Activated CD4-positive, alpha-beta T cell treated with anti-CD3 and anti-CD28 coated beads, Interleukin-2, Interleukin-6, amounts not matched to agents 100 ng/mL and 50 ng/mL, durations not matched to agents 16 hours and 8 hours (primary cell): ENCODE measurements around the gene OLIG3.

ENCODE experiments used
- DNase-seq: peaks from one replicate; pipeline ENCODE4 v3.0.0-alpha.2; 2020

OLIG3 gene

DNA sequence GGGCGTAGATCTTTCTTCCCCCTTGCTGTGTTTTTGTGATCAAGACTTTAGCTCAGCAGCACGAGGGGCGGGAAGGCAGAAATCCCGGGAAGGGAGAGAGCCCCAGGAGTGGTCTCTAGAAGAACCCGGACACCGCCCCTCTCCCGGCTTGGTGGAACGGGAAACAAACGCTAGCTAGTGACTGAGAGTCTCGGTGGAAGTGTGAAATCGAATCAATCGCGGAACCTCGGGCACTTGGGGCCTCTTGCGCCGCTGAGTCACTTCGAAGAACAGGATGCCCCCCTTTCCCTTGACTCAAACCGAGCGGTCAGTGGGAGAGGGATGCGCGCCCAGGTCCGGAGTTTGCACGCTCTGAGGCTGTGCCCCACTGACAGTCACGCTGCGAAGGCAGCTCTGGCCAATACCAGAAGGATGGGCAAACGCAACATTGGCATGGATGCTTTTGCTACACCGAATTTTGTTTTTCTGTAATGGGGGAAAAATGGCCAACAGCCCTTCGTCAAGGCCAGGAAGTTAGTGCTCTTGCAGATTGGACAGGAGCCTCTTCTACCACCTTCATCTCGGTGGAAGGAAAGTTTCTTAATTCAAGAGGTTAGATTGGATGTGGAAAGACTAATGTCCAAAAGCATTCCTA lies 1.6 kb upstream of the OLIG3 start:
- DNase-seq = peak; percentile 23

GRCh38 chr6:137494988-137495702 lies 951 bp upstream of the OLIG3 start:
- DNase-seq = no peak

DNA sequence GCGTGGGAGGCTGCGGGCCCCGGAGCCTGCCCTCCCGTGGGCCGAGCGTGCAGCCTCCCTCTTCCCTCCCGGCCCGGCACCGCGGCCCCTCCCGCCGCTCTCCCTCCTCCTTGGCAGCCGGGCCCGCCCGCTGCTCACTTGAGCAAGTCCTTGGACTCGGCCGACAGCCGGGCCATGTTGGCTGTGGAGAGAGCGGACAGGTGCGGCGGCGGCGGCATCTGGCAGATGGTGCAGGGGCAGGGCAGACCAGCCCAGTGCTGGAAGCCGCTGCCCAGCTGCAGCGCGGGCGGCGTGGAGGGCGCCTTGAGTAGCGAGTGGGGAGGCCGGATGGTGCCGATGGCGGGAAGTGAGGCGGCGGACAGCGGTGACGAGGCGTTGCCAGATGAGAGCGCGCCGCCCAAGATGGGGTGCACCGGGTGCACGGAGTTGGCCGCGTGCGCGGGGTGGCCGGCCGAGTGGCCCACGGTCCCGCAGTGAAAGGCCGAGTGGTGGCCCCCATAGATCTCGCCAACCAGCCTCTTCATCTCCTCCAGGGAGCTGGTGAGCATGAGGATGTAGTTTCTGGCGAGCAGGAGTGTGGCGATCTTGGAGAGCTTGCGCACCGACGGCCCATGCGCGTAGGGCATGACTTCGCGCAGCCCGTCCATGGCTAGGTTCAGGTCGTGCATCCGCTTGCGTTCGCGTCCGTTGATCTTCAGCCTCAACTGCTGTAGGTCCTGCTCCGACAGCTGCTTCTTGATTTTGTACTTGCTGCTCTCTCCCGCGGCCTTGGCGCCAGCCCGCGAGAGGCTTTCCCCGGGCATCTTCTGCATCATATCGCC lies 766 bp downstream of the OLIG3 start:
- peak; percentile 16 for DNase-seq

GRCh38 chr6:137492289-137493217 lies 1.6 kb downstream of the OLIG3 start:
- no peak for DNase-seq

- peak; percentile 37 for DNase-seq
These were observed 2.7 kb downstream of the OLIG3 start for GRCh38 chr6:137491478-137491877.

GRCh38 chr6:137490961-137491360 lies 3.2 kb downstream of the OLIG3 start:
- DNase-seq = no peak

DNA sequence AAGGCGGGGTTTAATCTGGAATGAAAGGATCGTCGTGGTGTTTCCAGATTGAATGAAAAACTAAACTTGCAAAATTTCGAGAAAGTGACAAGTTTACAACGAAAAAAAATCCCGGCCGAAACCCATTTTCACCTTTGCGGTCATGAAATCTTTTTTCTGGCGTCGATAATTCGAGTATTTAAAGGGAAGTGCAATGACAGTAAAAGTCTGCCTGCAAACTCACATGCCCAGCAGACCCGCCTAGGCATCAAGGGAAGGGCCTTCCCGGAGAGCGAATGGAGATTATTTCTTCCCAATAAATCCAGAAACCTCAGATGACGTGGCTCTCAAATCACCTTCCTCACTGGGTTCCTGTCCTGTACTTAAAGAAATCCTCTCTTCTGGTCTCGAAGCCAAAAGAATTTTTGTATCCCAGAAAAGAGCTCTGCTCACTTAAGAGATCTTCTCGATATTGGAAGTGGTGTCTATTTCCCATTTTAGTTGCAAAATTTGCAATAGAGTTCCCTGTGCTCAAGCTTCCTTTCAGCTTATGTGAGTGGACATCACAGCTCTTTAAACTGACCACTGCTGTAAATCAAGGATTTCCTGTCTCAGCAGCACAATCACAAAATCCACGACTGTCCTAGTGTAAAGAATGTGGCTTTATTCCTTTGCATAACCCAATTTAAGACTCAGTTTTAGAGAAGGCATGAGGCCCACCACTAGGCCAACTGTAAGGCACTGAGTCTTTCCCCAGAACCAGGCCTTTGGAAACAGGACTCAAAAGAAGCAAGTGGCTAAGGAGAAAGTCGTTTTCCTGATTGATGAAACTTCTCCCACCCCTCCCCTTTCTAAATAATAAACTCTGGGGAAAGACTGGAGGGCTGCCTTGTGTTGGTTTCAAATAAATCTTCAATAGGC lies 3.9 kb downstream of the OLIG3 start:
- no peak for DNase-seq

DNA sequence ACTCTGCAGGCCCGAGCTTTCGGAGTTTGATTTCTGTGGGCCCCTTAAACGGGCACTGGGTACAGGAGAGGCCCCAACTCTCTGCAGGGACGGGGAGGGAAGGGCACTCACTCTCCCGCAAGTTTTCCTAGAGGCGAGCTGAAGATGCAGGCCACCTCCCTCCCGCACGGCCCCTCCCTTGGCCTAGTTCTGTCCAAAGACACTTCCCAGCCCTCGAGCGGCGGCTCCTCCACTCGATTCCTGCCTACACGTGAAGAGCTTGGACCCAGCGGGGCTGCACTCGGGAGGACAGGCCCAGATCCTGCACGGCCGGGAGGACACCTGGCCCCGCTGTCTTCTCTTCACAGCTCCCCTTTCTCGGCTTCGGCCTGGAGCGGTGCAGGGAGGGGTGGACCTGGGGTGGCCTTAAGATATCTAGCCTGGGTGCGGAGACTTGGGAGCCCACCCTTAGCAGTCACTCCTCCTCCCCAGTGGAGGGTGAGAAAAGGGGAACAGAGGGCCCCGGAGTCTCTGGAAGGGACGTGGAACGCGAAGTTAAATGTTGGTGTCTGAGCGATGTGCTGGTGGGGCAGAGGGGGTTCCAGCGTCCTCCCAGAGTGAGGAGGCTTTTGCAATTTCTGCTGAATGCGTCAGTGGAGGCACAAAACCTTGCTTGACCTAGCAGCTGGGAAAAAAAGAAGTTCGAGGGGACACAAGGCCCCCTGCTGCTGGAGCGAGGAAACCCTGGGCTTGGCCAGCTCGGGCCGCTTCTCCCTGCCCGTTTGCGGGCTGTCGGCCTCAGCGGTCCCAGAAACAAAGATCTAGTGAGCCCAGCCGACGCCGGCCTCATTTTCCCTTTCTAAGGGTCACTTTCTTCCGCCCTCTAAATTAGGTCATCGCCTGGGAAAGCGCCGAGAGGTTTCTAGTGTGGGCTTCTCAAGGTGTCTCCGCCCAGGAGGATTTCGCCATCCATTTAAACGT lies 4.9 kb downstream of the OLIG3 start:
- DNase-seq = no peak

GRCh38 chr6:137488150-137489045 lies 5.8 kb downstream of the OLIG3 start:
- peak; percentile 16 for DNase-seq

- DNase-seq = no peak
These were observed 6.4 kb downstream of the OLIG3 start for GRCh38 chr6:137487869-137488149.

DNA sequence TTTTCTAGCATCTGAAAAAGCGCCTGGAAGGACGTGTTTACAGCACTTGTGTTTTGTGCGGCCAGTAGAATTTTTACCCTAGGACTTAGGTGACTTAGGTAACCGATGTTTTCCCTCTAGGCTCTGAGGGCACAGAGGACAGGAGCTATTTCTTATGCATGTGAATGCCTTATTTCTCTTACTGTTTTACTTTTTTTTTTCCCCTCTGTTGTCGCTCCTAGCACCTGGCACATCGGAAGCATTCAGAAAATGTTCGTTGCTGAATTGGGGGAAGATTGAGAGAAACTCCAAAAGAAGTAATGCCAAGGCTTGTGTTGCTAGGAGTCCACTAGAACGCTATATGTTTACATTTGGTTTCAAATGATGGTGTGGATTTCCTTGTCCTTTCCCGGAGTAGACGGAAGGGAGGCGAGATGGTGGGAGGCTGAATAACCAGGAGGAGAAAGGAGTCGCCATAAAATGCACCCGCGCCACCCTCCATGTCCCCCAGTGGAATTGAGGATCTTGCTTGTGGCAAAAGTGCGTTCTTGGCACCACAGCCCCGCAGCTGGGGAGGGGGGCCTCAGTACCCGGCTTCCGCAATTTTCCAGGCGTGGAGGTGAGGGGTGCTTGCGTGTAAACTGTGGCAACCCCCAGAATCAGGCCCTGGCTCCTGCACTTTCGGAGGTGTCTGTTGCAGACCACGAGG lies 6.9 kb downstream of the OLIG3 start:
- DNase-seq = no peak

DNA sequence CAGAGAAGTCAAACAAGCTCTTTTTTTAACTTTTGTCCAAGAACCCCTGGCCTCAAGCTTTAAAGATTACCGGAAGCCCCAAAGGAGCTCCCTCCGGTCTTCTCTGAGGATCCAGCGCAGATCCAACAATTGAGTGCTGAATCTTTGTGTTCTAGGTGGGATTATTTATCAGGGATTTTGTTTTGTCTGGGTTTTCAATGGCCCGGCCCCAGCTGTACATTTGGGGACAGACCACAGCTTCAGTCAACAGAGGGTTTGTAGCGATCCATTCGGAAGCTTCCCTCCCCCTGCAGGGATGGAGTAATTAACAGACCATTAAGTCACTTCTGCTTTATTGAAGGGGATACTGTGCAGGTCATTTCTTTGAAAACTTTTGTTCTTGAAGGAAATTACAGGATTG lies 7.8 kb downstream of the OLIG3 start:
- DNase-seq = no peak

GRCh38 chr6:137480431-137480830 lies 13.8 kb downstream of the OLIG3 start:
- DNase-seq = no peak

GRCh38 chr6:137475103-137475502 lies 19.1 kb downstream of the OLIG3 start:
- DNase-seq = no peak

DNA sequence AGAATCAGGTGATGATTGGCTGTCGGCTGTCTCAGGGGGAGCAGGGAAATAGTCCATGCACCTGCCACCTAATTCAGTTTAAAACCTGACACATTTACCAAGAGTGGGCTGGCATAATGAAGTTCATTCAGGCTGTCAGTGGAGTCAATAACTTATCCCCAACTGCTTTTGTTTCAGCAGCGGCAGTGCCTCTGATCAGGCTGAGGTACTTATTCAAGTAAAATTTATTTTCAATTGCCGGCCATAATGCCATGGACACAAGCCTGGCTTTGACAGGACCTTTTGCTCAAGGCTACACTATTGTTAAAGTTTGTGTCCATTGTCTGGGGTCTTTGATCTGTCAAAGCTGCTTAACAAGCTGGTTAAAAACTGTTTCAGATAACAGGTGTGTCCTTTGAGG lies 20.6 kb downstream of the OLIG3 start:
- no peak for DNase-seq

GRCh38 chr6:137472641-137473137 lies 21.5 kb downstream of the OLIG3 start:
- no peak for DNase-seq

DNA sequence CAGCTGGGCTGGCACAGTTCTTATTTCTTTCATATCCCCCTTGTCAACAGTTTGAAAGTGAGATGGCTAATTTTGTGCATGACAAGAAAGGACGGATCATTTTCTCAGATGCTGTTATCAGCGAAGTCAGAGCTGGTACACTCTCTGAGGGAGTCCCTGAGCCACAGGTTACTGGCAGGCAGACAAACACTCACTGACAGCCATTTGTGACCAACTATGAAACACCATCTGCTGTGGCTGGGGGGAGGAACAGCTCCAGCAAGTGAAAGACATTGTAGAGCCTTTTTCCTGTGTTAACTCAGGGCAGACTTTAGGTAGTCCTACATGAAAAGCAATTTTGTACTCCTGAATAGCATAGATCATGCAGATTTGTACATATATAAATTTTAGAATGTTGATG lies 22.2 kb downstream of the OLIG3 start:
- no peak for DNase-seq

DNA sequence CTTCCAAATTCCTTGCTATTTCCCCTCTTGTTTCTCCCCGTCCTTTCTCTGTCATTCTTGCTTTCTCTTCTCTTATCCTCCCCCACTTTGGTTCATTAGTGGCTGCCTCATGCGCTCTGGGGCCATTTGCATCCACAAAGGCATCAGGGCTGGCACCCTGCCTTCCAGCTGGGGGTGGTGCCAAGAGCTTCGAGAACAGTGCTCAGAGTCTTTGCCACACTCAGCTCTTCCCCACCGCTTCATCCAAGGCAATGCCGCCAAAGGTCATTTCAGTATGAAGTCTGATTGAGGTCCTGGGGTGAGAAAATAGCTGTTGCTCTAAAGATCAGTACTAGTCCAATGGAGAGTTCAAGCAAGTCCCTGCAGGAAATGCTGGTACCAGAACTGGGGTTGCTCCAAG lies 22.7 kb downstream of the OLIG3 start:
- DNase-seq = no peak

- DNase-seq = no peak
These were observed 27.0 kb downstream of the OLIG3 start for GRCh38 chr6:137467211-137467610.
